Upper lobe of left lung (tissue), 4 donors: ENCODE data around the gene ADCY3.

Source experiments
- POLR2A ChIP-seq, 4 donors: fragments of 450-650 bp; IDR thresholded peaks; one replicate each; pipeline ENCODE4 v1.5.1; 2016 to 2017; ENCODE audit warnings: antibody characterized with exemption in 4 of 4, mild to moderate bottlenecking in 2 of 4
- POLR2AphosphoS5 ChIP-seq, 2 donors: sonication (generic); formaldehyde crosslinking; IDR thresholded peaks; one replicate each; pipeline ENCODE4 v1.5.1; 2017; ENCODE audit warnings: antibody characterized with exemption in 2 of 2

- TF ChIP-seq POLR2A (IDR thresholded peaks at IDR 0.05), result no peak
- no peak for TF ChIP-seq POLR2AphosphoS5 (IDR thresholded peaks at IDR 0.05)
These were observed 78.8 kb downstream of the ADCY3 start for GRCh38 chr2:24840962-24841945.
